ENCODE data around the gene ARRDC1.

DNA sequence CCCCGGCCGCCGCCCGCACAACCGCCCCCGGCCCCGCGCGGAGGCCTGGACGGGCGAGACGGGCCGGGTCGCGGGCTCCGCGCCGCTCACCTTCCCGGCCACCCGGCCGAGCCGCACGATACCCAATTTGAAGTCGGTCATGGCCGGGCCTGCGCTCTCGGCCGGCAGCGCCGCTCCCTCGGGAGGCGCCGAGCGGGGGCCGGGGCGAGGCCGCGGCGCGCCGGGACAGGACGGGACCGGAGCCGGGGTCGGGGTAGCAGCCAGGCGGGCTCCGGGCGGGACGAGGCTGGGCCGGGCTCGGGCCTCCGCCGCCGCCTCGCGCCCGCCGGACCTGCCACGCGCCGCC lies 15.4 kb upstream of the ARRDC1 start:
- TF ChIP-seq POLR2AphosphoS5 (IDR thresholded peaks at IDR 0.05; ENCODE audit: low read depth) (no peak), GABPA (IDR thresholded peaks at IDR 0.05; ENCODE audit: low read depth) (no peak)

Measured in HL-60 (cell line).